Stimulated activated CD4-positive, alpha-beta T cell treated with anti-CD3 and anti-CD28 coated beads, Interleukin-1b, Interleukin-23, amount 100 ng/mL, for 1 hour (primary cell): ENCODE results near the gene PAX7.

ENCODE experiments used
- DNase-seq, 2 donors: peaks; one replicate each; pipeline ENCODE4 v3.0.0-alpha.2; 2020; ENCODE audit warnings: low read depth in 2 of 2

Gene PAX7

GRCh38 chr1:18701183-18701582 is 70.5 kb downstream of the PAX7 start:
- no peak for DNase-seq

DNA sequence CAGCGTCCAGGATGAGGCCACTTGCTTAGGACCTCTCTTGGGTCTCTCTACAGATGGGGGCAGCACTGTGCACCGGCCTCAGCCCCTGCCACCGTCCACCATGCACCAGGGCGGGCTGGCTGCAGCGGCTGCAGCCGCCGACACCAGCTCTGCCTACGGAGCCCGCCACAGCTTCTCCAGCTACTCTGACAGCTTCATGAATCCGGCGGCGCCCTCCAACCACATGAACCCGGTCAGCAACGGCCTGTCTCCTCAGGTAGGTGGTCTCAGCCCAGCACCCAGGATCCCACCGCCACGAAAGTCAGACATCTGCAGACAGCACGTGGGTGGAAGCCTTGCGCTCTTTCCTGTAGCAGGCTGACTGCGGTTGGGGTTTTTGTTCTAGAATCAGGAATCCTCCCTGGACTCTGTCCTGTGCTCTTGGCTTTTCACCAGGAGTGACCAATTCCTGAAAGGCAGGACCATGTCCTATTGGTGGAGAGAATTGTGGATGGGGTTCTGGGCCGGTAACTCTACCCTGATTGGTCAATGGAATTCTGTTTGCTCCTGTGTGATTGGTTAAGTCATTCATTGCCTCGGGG is 72.5 kb downstream of the PAX7 start:
- DNase-seq: no peak

GRCh38 chr1:18705811-18706210 is 75.2 kb downstream of the PAX7 start:
- DNase-seq: no peak

DNA sequence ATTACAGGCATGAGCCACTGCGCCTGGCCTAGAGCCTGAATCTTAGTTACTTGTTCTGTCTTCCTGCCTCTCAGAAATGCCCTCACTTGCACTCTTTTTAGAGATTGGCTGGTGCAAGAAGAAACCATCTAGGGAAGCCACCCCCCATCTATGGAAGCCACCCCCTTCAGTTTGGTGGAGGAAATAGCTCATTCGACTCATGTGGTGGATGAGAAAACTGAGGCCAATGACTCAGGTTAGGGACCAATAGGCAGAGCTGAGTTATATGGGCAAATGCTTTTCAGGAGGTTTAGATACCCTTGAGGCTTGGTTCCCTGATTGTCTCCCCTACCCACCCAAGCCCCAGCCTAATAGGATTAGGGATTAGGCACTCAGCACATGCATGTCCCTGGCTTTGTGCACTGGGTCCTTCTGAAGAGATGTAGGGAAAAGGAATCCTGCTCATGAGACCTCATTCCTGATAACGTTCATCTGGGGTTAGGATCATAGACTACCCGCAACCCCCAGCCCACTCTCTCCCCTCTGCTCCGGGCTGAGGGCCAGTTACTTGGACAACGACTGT is 77.1 kb downstream of the PAX7 start:
- no peak for DNase-seq

GRCh38 chr1:18710002-18710401 is 79.4 kb downstream of the PAX7 start:
- no peak for DNase-seq

- no peak for DNase-seq
Observed at GRCh38 chr1:18711003-18711402, 80.4 kb downstream of the PAX7 start.

- no peak for DNase-seq
Observed at GRCh38 chr1:18711536-18712251, 81.0 kb downstream of the PAX7 start.

- DNase-seq: no peak
Observed at GRCh38 chr1:18712252-18712600, 81.6 kb downstream of the PAX7 start.

DNA sequence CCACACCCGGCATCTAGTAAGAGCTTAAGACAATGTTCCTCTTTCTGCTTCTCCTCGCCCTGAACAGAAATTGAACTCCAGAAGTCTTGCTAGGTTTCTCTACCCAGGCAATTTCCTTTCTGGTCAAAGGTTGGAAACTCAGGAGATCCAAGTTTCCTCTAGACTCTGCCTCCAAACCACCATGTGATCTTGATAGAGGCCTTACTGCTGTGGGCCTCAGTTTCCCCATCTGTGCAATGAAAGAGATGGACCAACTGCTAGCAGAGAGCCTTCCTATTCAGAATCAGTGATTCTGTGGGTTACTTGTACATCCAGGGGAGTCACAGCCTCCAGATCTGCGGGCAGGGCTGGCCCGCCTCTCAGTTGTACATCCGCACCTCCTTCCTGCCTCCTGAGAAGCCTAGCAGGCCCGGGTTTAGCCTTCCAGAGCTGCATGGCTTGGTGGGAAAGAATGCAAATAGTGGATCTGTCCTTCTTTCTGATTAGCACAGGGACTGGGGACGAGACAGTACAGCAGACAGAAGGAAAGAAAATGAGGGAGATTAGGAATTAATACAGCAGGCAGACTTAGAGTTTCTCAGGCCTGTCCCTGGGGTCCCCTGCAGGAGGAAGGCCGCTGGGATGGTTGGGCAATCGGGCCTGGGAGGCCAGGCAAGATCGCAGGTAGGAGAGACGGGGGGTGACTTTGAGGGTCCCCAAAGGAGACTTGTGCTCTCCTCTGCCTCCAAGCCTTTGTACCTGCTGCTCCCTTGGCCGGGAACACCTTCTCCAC is 83.9 kb downstream of the PAX7 start:
- DNase-seq: no peak

- no peak for DNase-seq
Observed at GRCh38 chr1:18716112-18716784, 85.6 kb downstream of the PAX7 start.

DNA sequence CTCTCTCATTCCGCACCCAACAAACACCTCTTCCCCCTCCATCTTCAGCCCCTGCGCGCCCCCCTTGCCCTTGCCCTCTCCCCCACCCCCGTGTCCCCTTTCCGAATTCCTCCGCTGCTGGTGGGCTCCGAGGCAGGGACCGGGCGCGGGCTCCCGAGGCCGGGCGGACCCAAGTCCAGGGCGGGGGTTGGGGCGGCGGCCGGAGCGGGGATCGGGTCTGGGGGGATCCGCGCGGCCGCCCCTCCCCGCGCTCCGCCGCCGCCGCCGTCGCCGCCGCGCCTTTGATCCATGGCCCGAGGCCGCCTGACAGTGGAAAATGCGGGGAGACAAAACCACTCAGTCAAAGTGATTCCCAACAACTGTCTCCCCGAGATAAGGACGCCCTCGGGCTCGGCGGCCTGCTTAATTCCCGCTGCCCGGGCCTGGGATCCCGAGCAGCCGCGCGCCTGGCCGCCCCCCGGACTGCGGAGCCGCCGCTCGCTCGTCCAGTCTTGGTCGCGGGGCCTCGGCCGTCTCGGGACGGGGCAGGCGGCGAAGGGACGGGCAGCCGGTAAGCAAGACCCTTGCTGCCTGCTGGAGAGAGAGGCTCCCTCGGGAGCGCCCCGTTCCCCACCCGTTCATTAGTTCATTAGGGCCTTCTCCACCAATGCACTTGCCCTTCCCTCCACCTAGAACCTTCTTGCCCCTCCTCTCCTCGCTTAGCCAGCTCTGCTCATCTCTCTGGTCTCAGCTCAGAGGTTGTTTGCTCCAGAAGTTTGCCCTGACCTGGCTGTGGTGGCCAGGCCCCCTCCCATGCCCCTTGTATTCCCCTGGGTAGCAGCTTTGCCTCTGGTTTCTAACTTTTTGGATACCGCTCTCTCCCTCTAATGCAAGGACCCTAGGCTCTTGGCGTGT is 86.4 kb downstream of the PAX7 start:
- no peak for DNase-seq

GRCh38 chr1:18719786-18720451 is 89.3 kb downstream of the PAX7 start:
- no peak for DNase-seq

GRCh38 chr1:18721041-18721440 is 90.4 kb downstream of the PAX7 start:
- no peak for DNase-seq

- DNase-seq: no peak
Observed at GRCh38 chr1:18721776-18722175, 91.1 kb downstream of the PAX7 start.

- DNase-seq: no peak
Observed at GRCh38 chr1:18722270-18722669, 91.6 kb downstream of the PAX7 start.

DNA sequence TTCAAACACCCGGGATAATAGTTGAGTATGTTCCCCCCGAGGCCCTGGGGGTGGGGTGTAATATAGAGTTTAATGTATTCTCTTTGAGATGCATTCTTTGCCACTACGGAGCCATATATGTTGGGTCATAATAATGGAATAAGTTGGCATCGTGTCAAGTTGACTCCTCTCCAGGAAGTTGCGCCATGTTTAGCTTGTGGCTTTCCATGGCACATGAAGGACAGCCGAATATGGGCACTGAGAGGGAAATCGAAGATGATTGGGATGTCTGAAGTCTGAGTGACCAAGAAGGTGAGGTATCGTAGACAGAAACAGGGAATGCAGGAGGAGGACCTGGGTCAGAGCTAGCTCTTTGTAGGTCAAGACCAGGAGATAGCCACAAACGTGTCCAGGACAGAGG is 92.6 kb downstream of the PAX7 start:
- no peak for DNase-seq

GRCh38 chr1:18723701-18724411 is 93.2 kb downstream of the PAX7 start:
- DNase-seq: no peak

GRCh38 chr1:18724801-18725200 is 94.2 kb downstream of the PAX7 start:
- DNase-seq: no peak

GRCh38 chr1:18725231-18725895 is 94.7 kb downstream of the PAX7 start:
- no peak for DNase-seq
